ENCODE data around the gene TMCO1.

Gene TMCO1

GRCh38 chr1:165699577-165699976 is 69.1 kb downstream of the TMCO1 start:
- no peak overlapping the region for H3K27ac ChIP-seq
- H3K36me3 ChIP-seq (ENCODE audit: insufficient read depth, low read length) = peaks cover 5% of the 10 kb centered on the region
- TF ChIP-seq EZH2 (IDR thresholded peaks at IDR 0.05) (no peak), FOXP2 (optimal IDR thresholded peaks at IDR 0.05; ENCODE audit: control extremely low read depth, extremely low read length, insufficient read depth) (no peak), POLR2AphosphoS5 (IDR thresholded peaks at IDR 0.05; ENCODE audit: borderline replicate concordance, low read depth, low read length) (no peak)
- DNase-seq (ENCODE audit: low read depth, low spot score) = no peak
- H3K4me3 ChIP-seq = no peak overlapping the region
- no peak overlapping the region for H3K9ac ChIP-seq (ENCODE audit: insufficient read length)
- H3K9me3 ChIP-seq (ENCODE audit: low read depth, low read length) = no peaks in the 10 kb centered on the region

- Histone ChIP-seq H3K27ac (peak overlapping the region; percentile 95; the same call in 1 of the 2 replicates), H3K4me3 (peak overlapping the region; percentile 100), H3K36me3 (ENCODE audit: insufficient read depth, low read length) (peaks cover 12% of the 10 kb centered on the region), H3K9ac (ENCODE audit: insufficient read length) (peak overlapping the region; percentile 82), H3K9me3 (ENCODE audit: low read depth, low read length) (no peaks in the 10 kb centered on the region)
- TF ChIP-seq POLR2AphosphoS5 (IDR thresholded peaks at IDR 0.05; ENCODE audit: borderline replicate concordance, low read depth, low read length) (peak; percentile 90; the same call in 1 of the 2 replicates), FOXP2 (optimal IDR thresholded peaks at IDR 0.05; ENCODE audit: control extremely low read depth, extremely low read length, insufficient read depth) (no peak), EZH2 (IDR thresholded peaks at IDR 0.05) (no peak)
- no peak for DNase-seq (ENCODE audit: low read depth, low spot score)
Measured at GRCh38 chr1:165698761-165699052, 70.0 kb downstream of the TMCO1 start.

- peak within 1 kb of the TSS; percentile 100 for H3K4me3 ChIP-seq
- peak within 1 kb of the TSS; percentile 95 for H3K27ac ChIP-seq
- no peaks in the 10 kb centered on the region for H3K9me3 ChIP-seq (ENCODE audit: low read depth, low read length)
- H3K36me3 ChIP-seq (ENCODE audit: insufficient read depth, low read length) = peaks cover 12% of the 10 kb centered on the region
- H3K9ac ChIP-seq (ENCODE audit: insufficient read length) = peak within 1 kb of the TSS; percentile 82
- DNase-seq (ENCODE audit: low read depth, low spot score) = no peak
- TF ChIP-seq POLR2AphosphoS5 (IDR thresholded peaks at IDR 0.05; ENCODE audit: borderline replicate concordance, low read depth, low read length) (peak; percentile 96), FOXP2 (optimal IDR thresholded peaks at IDR 0.05; ENCODE audit: control extremely low read depth, extremely low read length, insufficient read depth) (no peak)
Measured at GRCh38 chr1:165697881-165698760, 70.5 kb downstream of the TMCO1 start, which contains the start of gene ALDH9A1. TSS of gene ALDH9A1 (minus strand) at chr1:165698562. CDS start at chr1:165698558, 4 bp downstream.

GRCh38 chr1:165697491-165697880 is 71.2 kb downstream of the TMCO1 start:
- peak overlapping the region; percentile 95 for H3K27ac ChIP-seq
- H3K9ac ChIP-seq (ENCODE audit: insufficient read length) = peak overlapping the region; percentile 82
- H3K4me3 ChIP-seq = peak overlapping the region; percentile 100
- DNase-seq (ENCODE audit: low read depth, low spot score) = no peak
- H3K9me3 ChIP-seq (ENCODE audit: low read depth, low read length) = no peaks in the 10 kb centered on the region
- no peak for TF ChIP-seq POLR2AphosphoS5 (IDR thresholded peaks at IDR 0.05; ENCODE audit: borderline replicate concordance, low read depth, low read length)
- no peak for TF ChIP-seq FOXP2 (optimal IDR thresholded peaks at IDR 0.05; ENCODE audit: control extremely low read depth, extremely low read length, insufficient read depth)
- TF ChIP-seq EZH2 (IDR thresholded peaks at IDR 0.05) = no peak
- peaks cover 12% of the 10 kb centered on the region for H3K36me3 ChIP-seq (ENCODE audit: insufficient read depth, low read length)

- Histone ChIP-seq H3K27ac (peak overlapping the region; percentile 95), H3K9me3 (ENCODE audit: low read depth, low read length) (no peaks in the 10 kb centered on the region), H3K4me3 (peak overlapping the region; percentile 100), H3K9ac (ENCODE audit: insufficient read length) (peak overlapping the region; percentile 82), H3K36me3 (ENCODE audit: insufficient read depth, low read length) (peaks cover 12% of the 10 kb centered on the region)
- peak; percentile 90 for DNase-seq (ENCODE audit: low read depth, low spot score)
- TF ChIP-seq EZH2 (IDR thresholded peaks at IDR 0.05) (no peak), POLR2AphosphoS5 (IDR thresholded peaks at IDR 0.05; ENCODE audit: borderline replicate concordance, low read depth, low read length) (peak; percentile 45; the same call in 1 of the 2 replicates), FOXP2 (optimal IDR thresholded peaks at IDR 0.05; ENCODE audit: control extremely low read depth, extremely low read length, insufficient read depth) (no peak)
Measured at GRCh38 chr1:165696625-165697100, 72.0 kb downstream of the TMCO1 start.

- Histone ChIP-seq H3K9me3 (ENCODE audit: low read depth, low read length) (no peaks in the 10 kb centered on the region), H3K4me3 (no peak overlapping the region), H3K9ac (ENCODE audit: insufficient read length) (no peak overlapping the region), H3K36me3 (ENCODE audit: insufficient read depth, low read length) (peaks cover 25% of the 10 kb centered on the region), H3K27ac (no peak overlapping the region)
- TF ChIP-seq FOXP2 (optimal IDR thresholded peaks at IDR 0.05; ENCODE audit: control extremely low read depth, extremely low read length, insufficient read depth) = no peak
- TF ChIP-seq EZH2 (IDR thresholded peaks at IDR 0.05) = no peak
- TF ChIP-seq POLR2AphosphoS5 (IDR thresholded peaks at IDR 0.05; ENCODE audit: borderline replicate concordance, low read depth, low read length) = no peak
- DNase-seq (ENCODE audit: low read depth, low spot score) = no peak
Measured at GRCh38 chr1:165695031-165695430, 73.6 kb downstream of the TMCO1 start.

- TF ChIP-seq FOXP2 (optimal IDR thresholded peaks at IDR 0.05; ENCODE audit: control extremely low read depth, extremely low read length, insufficient read depth) = no peak
- no peak for TF ChIP-seq POLR2AphosphoS5 (IDR thresholded peaks at IDR 0.05; ENCODE audit: borderline replicate concordance, low read depth, low read length)
- TF ChIP-seq EZH2 (IDR thresholded peaks at IDR 0.05) = no peak
- Histone ChIP-seq H3K4me3 (no peak overlapping the region), H3K9ac (ENCODE audit: insufficient read length) (no peak overlapping the region), H3K27ac (no peak overlapping the region), H3K36me3 (ENCODE audit: insufficient read depth, low read length) (peaks cover 74% of the 10 kb centered on the region), H3K9me3 (ENCODE audit: low read depth, low read length) (no peaks in the 10 kb centered on the region)
- DNase-seq (ENCODE audit: low read depth, low spot score) = no peak
Measured at GRCh38 chr1:165688046-165688445, 80.6 kb downstream of the TMCO1 start.

- H3K9me3 ChIP-seq (ENCODE audit: low read depth, low read length) = no peaks in the 10 kb centered on the region
- H3K36me3 ChIP-seq (ENCODE audit: insufficient read depth, low read length) = peaks cover 84% of the 10 kb centered on the region
- TF ChIP-seq EZH2 (IDR thresholded peaks at IDR 0.05) (no peak), POLR2AphosphoS5 (IDR thresholded peaks at IDR 0.05; ENCODE audit: borderline replicate concordance, low read depth, low read length) (no peak), FOXP2 (optimal IDR thresholded peaks at IDR 0.05; ENCODE audit: control extremely low read depth, extremely low read length, insufficient read depth) (no peak)
- H3K9ac ChIP-seq (ENCODE audit: insufficient read length) = no peak overlapping the region
- DNase-seq (ENCODE audit: low read depth, low spot score) = no peak
- no peak overlapping the region for H3K4me3 ChIP-seq
- no peak overlapping the region for H3K27ac ChIP-seq
Measured at GRCh38 chr1:165686971-165687433, 81.7 kb downstream of the TMCO1 start.

Measured in SK-N-MC (cell line).